Mesodermal cell (in vitro differentiated cells): ENCODE measurements around the gene MSX1.

Source experiments
- H3K27ac ChIP-seq: 2 replicates; pipeline ENCODE4 v1.7.0; 2013; ENCODE audit warnings: mild to moderate bottlenecking, low read depth, low read length, moderate library complexity; ENCODE audit not compliant: severe bottlenecking
- H3K36me3 ChIP-seq: 2 replicates; pipeline ENCODE4 v1.7.1; 2013; ENCODE audit warnings: mild to moderate bottlenecking, low read length, moderate library complexity; ENCODE audit not compliant: control insufficient read depth, insufficient read depth
- H3K4me1 ChIP-seq: one replicate; pipeline ENCODE4 v1.7.1; 2013; ENCODE audit warnings: mild to moderate bottlenecking, low read length; ENCODE audit not compliant: insufficient read depth, control insufficient read depth, poor library complexity, severe bottlenecking
- H3K4me3 ChIP-seq: 2 replicates; pipeline ENCODE4 v1.7.0; 2013; ENCODE audit warnings: low read length, control low read depth, mild to moderate bottlenecking; ENCODE audit not compliant: insufficient read depth, poor library complexity, severe bottlenecking; ENCODE audit errors: extremely low read depth
- H3K9me3 ChIP-seq: 2 replicates; pipeline ENCODE4 v1.7.1; 2013; ENCODE audit warnings: mild to moderate bottlenecking, low read length, moderate library complexity; ENCODE audit not compliant: control insufficient read depth
- WGBS, 2 experiments: methylation state at CpG; one replicate each; pipeline ENCODE4 v1.1.5; 2013; ENCODE audit warnings: missing lambda C conversion rate in 2 of 2; ENCODE audit not compliant: insufficient coverage in 2 of 2; 5-methylcytosine and 5-hydroxymethylcytosine counted together

Gene MSX1

DNA sequence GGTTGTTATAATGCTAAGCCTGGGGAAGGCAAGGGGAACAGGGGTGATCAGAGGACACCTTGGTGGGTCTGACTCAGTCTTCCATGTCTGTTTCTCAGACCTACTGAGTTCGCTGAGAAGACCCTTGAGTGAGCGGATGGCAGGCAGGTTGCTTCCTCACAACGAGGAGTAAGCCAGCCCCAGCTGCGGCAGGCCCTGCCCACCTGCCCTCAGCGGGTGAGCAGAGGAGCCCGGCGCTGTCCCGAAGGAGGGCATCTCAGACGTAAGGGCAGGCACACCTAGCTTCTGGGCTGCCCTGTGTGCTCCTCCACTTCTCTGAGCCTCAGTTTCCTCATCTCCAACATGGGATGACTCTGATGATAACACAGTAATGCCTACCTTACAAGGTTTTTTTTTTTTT lies 30.3 kb downstream of the MSX1 start:
- H3K9me3 ChIP-seq = no peaks in the 10 kb centered on the region
- 86 to 88% methylated on average over 5 to 7 of the region's 9 CpGs for WGBS, 2 experiments

DNA sequence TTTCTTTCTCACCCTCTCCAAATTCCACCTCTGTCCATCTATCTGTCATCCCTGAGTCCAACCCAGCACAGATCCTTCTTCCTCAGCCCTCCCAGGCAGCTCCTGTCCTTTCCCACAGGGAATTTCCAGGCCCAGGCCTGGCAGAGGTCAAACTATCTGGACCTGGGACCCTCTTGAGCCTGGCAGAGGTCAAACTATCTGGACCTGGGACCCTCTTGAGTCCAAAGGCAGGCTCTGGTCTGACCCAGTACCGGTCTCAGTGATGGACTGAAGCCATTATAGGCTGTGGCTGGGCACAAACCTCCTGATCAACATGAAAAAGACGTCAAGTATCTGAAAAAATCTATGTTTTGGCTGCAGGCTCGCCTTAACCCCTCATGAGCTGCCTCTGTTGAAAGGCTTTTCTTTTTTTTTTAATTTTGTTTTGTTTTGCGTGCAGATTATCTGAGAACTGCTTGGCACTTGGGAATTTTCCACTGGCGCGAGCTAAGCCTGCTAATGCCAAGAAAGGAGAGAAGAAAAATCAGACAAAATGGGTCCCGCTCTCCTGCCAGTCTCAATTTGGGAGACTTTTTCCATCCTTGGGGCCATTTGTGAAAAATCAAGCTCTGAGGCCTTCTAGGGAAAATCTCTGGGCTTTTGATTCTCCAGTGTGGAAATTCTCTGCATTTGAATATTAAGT lies 31.2 kb downstream of the MSX1 start:
- H3K27ac ChIP-seq = no peak overlapping the region
- no peak overlapping the region for H3K4me3 ChIP-seq
- WGBS, 2 experiments = 82 to 88% methylated on average over 6 of the region's 7 CpGs
- H3K36me3 ChIP-seq = no peaks in the 10 kb centered on the region
- H3K4me1 ChIP-seq = no peaks in the 10 kb centered on the region
- no peaks in the 10 kb centered on the region for H3K9me3 ChIP-seq

More for the DNA sequence above, 30.3 kb downstream of the MSX1 start:
- Histone ChIP-seq H3K4me3 (no peak overlapping the region), H3K4me1 (no peaks in the 10 kb centered on the region), H3K36me3 (no peaks in the 10 kb centered on the region), H3K27ac (no peak overlapping the region)

DNA sequence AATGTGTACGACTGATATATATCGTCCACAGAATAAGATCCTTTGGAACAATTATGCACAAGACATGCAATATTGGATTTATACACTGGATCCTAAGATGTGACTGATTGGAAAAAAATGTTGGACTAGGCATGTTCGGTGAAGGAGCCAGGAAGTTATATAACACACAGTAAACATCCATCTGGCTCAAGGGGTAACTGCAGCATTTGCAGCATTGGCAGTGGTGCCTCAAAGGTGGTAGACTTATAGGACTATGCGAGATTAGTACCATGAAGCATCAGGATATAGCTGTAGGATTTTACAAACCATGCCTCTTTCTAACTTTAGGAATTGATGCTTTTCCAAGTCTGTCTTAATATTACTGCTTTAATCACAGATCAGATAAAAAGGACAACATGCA lies 34.3 kb downstream of the MSX1 start:
- Histone ChIP-seq H3K4me1 (no peaks in the 10 kb centered on the region), H3K27ac (no peak overlapping the region), H3K4me3 (no peak overlapping the region), H3K9me3 (no peaks in the 10 kb centered on the region), H3K36me3 (no peaks in the 10 kb centered on the region)
- WGBS, 2 experiments = 88 to 100% methylated on average over 1 to 2 of the region's 4 CpGs

DNA sequence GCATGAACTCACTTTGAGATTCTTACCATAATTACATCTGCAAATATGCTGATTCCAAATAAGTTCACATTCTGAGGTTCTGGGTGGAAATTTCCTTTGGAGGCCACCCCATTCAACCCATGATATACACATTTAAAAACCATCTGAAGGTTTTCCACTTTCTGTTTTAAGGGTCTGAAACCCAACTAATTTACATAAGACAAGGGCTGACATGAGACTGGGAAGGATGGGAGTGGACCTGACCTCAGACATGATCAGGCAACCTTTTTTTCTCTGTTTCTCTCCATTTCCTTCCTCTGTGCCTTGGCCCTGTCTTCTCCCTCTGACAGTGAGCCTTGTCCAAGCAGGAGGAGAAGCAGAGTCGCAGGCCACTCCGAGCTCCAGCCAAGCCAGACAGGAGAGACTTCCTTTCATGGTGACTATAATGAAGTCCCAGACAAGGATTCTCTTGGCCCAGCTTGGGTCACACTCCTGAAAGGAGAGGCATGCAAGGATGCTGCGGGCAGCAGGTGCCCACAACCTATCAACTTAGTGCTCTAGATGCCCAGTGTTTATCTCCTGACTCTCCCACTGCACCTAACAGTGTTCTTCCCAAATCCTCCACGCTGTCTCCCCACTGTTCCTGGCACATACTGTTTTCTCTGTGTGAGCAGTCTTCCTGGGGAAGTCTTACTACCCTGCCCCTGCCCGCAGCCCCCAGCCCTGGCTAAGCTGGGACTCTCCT lies 39.9 kb downstream of the MSX1 start:
- WGBS, 2 experiments = 85 to 91% methylated on average over 4 to 5 of the region's 5 CpGs
- Histone ChIP-seq H3K36me3 (no peaks in the 10 kb centered on the region), H3K27ac (no peak overlapping the region), H3K4me3 (no peak overlapping the region), H3K9me3 (no peaks in the 10 kb centered on the region), H3K4me1 (no peaks in the 10 kb centered on the region)

DNA sequence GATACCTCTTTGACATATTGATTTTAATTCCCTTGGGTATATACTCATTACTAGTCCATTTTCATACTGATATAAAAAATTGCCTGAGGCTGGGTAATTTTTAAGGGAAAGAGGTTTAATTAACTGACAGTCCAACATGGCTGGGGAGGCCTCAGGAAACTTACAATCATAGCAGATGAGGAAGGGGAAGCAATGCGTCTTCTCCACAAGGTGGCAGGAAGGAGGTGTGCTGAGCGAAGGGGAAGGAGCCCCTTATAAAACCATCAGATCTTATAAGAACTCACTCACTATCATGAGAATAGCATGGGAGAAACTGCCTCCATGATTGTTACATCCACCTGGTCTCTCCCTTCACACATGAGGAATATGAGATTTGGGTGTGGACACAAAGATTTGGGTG lies 42.4 kb downstream of the MSX1 start:
- WGBS, 2 experiments = no CpG with 5 or more reads among the region's 2 CpGs
- Histone ChIP-seq H3K4me3 (no peak overlapping the region), H3K4me1 (no peaks in the 10 kb centered on the region), H3K9me3 (no peaks in the 10 kb centered on the region), H3K36me3 (no peaks in the 10 kb centered on the region), H3K27ac (no peak overlapping the region)

DNA sequence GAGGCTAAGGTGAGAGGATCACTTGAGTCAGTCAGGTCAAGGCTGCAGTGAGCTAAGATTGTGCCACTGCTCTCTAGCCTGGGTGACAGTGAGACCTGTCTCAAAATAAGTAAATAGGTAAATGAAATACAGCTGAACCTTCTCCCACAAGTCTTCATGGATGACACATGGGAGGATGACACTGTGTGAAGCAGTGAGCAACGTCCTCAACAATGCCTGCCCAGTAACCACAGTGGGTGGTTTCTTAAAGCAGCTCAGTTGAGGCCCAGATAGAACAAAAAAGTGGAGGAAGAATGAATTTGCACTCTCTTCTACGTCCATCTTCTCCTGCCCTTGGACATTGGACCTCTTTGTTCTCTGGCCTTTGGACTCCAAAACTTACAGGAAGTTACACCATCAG lies 52.7 kb downstream of the MSX1 start:
- no peaks in the 10 kb centered on the region for H3K36me3 ChIP-seq
- H3K27ac ChIP-seq = no peak overlapping the region
- peaks cover 4% of the 10 kb centered on the region for H3K4me1 ChIP-seq
- no peak overlapping the region for H3K4me3 ChIP-seq
- H3K9me3 ChIP-seq = no peaks in the 10 kb centered on the region
- WGBS, 2 experiments = 57 to 86% methylated on average over 1 of the region's 2 CpGs

DNA sequence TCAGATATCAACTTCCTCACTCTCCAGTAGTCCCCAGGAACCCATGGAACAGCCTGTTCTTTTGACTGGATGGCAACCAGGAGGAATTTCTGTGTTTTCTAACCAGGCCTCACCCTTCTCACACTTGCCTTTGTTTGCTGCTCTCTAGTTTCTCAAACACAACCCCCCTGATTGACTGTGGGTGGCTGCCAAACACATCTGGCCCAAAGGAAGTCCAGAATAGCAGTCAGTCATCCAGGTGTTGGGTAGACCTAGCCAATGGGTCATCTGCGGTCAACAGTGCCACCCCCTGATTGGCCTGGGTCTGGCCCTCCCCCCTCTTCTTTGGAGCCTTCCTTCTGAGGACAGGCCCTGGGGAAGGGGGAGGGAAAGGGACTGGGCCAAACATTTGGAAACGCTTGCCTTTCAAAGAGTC lies 53.7 kb downstream of the MSX1 start:
- H3K27ac ChIP-seq = no peak overlapping the region
- H3K4me1 ChIP-seq = peaks cover 4% of the 10 kb centered on the region
- H3K9me3 ChIP-seq = no peaks in the 10 kb centered on the region
- no peaks in the 10 kb centered on the region for H3K36me3 ChIP-seq
- H3K4me3 ChIP-seq = no peak overlapping the region
- 100% methylated on average over 1 of the region's 2 CpGs for WGBS, 2 experiments
